GM19438 (cell line): Measurements from ENCODE around the gene ARRDC2.
A peak's percentile ranks its signal among the peaks of the same experiment; 100 is the strongest.
"Not testable (repeated sequence)": the region's sequence is repeated elsewhere in the genome, so short reads cannot be mapped to it uniquely, and the experiment has no call there.

Experiments
- ATAC-seq: cut with Tn5 transposase; IDR thresholded peaks from one replicate; pipeline ENCODE4 v1.9.1; 2021; ENCODE audit warnings: low read depth; ENCODE audit not compliant: unreplicated experiment

Gene ARRDC2

GRCh38 chr19:18014197-18014596 lies 6.2 kb downstream of the ARRDC2 start:
- ATAC-seq: no peak

GRCh38 chr19:18016209-18016910 lies 8.4 kb downstream of the ARRDC2 start:
- no peak for ATAC-seq

GRCh38 chr19:18017275-18018083 lies 9.5 kb downstream of the ARRDC2 start:
- no peak for ATAC-seq

- ATAC-seq: no peak
Measured at GRCh38 chr19:18020212-18021085, 12.5 kb downstream of the ARRDC2 start.

- ATAC-seq: no peak
Measured at GRCh38 chr19:18021121-18021755, 13.3 kb downstream of the ARRDC2 start.

- ATAC-seq: no peak
Measured at GRCh38 chr19:18023622-18024251, 15.8 kb downstream of the ARRDC2 start.

- ATAC-seq: no peak
Measured at GRCh38 chr19:18027151-18027550, 19.2 kb downstream of the ARRDC2 start.

GRCh38 chr19:18029617-18030338 lies 21.8 kb downstream of the ARRDC2 start:
- ATAC-seq: no peak

GRCh38 chr19:18031401-18031800 lies 23.4 kb downstream of the ARRDC2 start:
- ATAC-seq: not testable (repeated sequence)

- not testable (repeated sequence) for ATAC-seq
Measured at GRCh38 chr19:18032102-18032501, 24.1 kb downstream of the ARRDC2 start.

- ATAC-seq: no peak
Measured at GRCh38 chr19:18041054-18041453, 33.1 kb downstream of the ARRDC2 start.

- ATAC-seq: no peak
Measured at GRCh38 chr19:18043676-18044075, 35.7 kb downstream of the ARRDC2 start.

GRCh38 chr19:18044825-18045304 lies 36.9 kb downstream of the ARRDC2 start:
- peak; percentile 85 for ATAC-seq

- ATAC-seq: no peak
Measured at GRCh38 chr19:18045307-18046050, 37.5 kb downstream of the ARRDC2 start.

- ATAC-seq: no peak
Measured at GRCh38 chr19:18046059-18046718, 38.2 kb downstream of the ARRDC2 start.

GRCh38 chr19:18049385-18049784 lies 41.4 kb downstream of the ARRDC2 start:
- no peak for ATAC-seq

- ATAC-seq: no peak
Measured at GRCh38 chr19:18051887-18052286, 43.9 kb downstream of the ARRDC2 start.
